Activated CD8-positive, alpha-beta memory T cell treated with anti-CD3 and anti-CD28 coated beads, Interleukin-2, amount 50 U/mL, for 4 hours (primary cell): ENCODE data around the gene PSMD1.
"Not testable (repeated sequence)": the region's sequence is repeated elsewhere in the genome, so short reads cannot be mapped to it uniquely, and the experiment has no call there.

ENCODE experiments used
- DNase-seq: peaks from one replicate; pipeline ENCODE4 v3.0.0-alpha.2; 2020

PSMD1 gene

DNA sequence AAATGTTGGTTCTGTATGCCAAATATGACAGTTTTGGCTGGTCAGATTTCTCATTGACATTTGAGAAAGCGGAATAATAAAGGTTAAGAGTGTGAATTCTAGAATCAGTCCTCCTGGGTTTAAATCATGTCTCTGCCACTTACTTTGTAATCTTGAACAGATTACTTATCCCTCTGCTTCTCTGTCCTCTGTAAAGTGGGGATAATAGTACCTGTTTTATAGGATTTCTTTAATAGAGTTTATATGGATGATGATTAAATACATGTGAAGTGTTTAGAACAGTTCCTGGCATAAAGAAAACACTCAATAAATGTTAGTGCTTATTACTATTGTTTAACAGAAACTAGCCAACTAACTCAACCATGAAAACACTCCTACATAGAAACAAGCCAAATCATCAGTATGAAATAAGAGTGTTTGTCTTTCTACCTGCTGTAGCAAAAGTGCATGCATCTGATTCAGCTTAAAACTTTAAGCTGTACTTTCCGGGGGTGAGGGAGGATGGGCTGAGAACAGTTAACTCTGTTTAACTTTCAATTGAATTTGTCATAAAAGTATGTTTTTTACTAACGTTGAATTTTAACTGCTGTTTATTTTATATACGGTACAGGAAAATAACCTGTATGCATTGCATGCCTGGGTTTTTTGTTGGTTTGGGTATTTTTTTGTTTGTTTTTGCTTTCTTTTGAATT lies 61.4 kb downstream of the PSMD1 start:
- DNase-seq: no peak

DNA sequence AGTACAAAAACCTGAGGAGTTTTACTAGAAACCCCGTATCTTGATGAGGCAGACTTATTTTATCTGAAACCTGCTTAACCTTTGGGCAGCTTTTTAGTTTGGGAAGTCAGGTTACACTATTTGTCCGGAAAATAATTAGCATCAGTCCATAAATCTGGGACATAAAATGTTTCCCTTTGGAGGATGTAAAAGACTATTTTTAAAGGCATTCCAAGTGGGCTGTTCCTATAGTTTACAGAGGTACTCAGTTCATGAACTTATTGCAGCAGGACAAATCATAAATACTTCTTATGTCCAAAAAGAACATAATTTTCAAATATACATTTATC lies 61.9 kb downstream of the PSMD1 start:
- no peak for DNase-seq

DNA sequence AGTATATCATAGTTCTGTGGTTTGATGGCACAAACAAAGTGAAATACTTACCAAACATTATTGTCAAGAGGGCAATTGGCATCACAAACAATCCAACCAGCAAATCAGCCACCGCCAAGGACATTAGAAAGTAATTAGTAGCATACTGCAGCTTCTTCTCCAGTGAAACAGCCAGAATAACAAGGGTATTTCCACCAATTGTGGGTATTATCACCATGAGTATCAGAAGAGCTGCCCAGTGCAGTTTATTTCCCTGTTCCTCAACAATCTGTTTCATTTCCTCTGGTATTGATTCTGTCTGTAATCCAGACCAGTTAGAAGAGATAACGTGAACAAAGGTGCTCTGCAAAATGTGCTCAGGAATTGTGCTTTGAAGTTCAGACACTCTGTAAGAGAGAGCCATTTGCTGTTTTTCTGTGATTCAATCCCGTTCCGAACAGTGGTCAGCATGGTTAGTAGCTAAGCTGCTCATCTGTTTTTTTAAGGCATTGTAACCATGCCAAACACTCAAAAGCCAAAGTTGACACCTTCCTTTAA lies 66.8 kb downstream of the PSMD1 start:
- no peak for DNase-seq

- DNase-seq: no peak
Measured at GRCh38 chr2:231124838-231125568, 68.3 kb downstream of the PSMD1 start, which contains the start of gene HTR2B. TSS of gene HTR2B (minus strand) at chr2:231125042. CDS start at chr2:231123764, 1,278 bp downstream.

GRCh38 chr2:231126123-231126522 lies 69.5 kb downstream of the PSMD1 start:
- no peak for DNase-seq

DNA sequence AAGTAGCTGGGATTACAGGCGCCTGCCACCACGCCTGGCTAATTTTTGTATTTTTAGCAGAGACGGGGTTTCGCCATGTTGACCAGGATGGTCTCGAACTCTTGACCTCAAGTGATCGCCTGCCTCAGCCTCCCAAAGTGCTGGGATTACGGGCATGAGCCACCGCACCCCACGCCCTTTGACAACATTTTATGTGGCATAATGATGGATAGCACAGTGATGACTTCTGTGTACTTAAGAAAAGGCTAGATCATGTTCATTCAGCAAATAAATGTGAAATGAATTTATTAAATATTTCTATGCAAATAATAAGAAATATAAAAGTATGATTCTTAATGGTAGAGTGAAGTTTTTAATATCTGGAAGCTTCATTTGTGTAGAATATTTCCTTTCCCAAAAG lies 70.8 kb downstream of the PSMD1 start:
- DNase-seq: no peak

- DNase-seq: no peak
Measured at GRCh38 chr2:231127936-231128335, 71.3 kb downstream of the PSMD1 start.

DNA sequence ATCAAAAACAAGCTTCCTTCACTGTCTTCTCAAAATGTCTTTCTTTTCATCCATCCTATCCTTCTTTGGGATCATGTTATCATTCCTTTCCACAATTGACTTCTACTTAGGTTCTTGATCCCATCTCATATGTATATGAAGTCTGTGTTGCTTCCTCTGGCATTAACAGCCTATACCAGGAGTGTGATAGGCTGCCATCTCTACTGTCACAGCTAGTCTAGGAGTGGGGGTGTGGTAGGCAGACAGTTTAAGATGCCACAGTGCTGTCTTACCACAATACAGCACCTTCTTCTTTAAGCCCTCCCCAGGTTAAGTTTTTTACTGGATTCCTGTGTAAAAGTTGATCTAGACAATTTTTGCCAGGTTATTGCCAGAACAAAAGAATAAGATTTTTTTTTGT lies 71.9 kb downstream of the PSMD1 start:
- DNase-seq: no peak

DNA sequence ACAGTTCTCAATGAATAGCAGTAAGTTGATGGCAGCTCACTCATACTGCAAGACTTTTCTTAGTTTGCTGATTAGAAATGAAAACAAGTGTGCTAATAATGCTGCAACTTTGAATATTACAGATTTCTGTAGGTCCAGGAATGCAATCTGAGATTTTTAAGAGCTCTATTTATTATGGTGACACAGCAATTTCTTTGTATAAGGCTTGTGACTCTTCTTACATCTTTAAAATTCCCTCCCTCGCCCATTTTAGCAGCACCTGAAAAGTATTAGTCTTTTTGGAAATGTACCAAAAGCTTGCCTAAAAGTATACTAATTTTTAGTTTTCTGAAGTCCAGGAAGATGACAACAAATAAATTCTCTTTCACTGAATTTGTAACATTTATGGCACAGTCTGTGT lies 72.5 kb downstream of the PSMD1 start:
- DNase-seq: no peak

GRCh38 chr2:231130336-231131056 lies 73.8 kb downstream of the PSMD1 start:
- DNase-seq: no peak

DNA sequence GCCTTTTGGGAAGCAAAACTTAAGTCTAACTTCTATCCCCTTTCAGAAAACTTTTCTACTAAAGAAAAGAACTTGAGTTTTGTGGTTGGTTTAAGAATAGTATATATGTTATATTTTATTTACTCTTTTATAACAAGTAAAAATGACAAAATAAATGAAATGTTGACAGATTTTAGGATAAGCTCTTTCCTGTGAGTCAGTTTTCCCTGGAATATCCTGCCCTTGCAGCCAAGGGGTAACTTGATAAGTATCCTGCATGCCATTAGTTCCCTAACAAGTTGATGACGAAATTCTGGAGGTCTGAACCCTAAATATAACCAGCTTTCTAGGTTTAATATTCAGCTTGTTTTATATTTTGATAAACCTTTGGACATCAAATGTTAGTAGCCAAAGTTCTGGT lies 75.5 kb downstream of the PSMD1 start:
- DNase-seq: no peak

DNA sequence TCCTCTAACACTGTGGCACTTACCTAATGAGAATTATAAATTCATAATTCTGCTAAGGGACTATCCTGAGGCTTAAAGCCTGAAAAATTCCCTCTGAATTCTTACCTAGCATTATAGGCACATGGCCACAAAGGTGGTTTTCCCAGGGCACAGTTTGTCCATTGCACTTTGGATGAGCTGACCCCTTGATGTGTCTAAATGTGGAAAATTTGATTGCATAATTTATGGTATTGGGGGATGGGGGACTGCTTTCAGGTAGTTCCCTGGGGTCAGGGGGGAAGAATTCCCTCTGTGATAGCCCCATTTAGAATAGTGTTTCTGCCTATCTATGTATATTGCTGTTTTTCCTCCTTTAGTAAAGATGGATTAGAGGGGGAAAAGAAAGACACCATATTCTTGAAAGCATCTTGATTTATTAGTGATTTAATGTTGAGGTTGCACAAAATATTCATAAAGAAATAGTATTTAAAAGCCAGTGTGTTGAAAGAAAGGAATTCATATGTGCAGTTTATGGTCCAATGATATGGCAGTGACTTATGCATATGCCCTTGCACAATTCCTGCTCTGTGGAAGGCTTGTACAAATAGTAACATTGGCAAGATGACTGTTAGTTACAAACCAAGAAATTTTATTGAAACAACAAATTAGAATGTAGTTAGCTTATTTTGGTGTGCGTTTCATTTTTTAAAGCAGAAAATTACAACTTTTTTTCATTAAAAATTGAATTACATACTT lies 76.9 kb downstream of the PSMD1 start:
- DNase-seq: no peak

DNA sequence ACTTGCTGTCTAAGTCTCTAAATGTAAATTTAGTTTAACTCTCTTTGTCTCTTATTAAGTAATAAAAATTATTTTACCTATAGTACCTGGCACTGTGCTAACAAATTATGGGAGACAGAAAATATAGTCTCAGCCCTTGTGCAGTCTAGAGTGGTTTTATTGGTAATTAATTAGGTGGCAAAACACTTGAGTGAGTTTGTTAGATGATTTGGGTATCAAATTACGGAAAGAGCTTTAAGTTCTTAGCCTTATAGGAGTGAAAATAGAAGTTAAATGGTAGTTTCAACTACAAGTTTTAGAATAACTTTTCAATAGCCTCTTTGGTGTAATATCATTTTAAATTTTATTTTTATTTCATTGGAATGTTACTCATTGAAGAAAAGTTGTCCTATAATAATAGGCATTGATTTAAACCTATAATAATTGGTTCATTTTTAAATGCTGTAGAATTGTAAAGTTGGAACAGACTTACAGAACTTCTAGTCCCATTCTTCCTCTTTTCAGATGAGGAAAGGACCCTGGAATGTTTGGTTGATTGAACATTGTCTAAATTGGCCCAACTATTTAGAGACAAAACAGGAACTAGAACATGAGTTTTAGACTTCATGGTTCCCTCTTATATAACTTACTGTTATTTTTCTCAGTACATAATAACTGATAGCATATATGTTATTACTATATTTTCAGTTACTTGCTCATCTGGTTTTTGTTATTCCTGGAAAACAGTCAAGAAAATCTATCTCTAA lies 78.4 kb downstream of the PSMD1 start:
- no peak for DNase-seq

DNA sequence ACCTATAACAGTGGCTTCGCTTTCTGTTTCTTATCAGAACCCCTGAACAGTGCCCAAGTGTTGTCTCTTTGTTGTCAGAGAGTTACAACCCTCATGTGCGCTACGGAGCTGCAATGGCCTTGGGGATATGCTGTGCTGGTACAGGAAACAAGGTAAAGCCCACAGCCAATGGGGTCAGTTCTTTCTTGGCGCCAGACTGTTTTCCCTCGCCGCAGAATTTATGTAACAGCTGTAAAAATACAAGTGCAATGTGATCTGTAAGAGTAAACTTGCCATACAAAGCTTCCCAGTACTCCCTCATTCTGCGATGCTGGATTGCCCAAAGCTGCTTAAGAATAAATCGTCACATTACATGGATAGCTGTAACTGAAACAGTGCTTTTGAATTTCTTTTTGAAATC lies 82.0 kb downstream of the PSMD1 start:
- no peak for DNase-seq

DNA sequence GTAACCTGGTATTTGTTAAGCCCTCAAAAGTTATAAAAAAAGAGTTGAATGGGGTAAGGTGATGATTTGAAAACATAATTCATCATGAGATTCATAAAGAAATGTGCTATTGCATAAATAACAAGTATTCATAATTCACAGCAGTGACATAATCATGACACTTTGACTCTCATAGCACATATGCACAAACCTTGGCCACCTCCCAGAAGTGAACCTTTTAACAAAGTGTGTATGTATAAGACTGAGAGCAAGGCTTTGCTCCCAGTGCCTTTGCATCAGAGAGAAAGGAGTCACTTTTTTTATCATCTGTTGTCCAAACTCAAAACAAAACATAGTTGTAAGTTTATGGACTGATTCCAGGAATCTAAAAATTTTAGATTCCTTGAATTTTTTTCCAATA lies 83.1 kb downstream of the PSMD1 start:
- no peak for DNase-seq

DNA sequence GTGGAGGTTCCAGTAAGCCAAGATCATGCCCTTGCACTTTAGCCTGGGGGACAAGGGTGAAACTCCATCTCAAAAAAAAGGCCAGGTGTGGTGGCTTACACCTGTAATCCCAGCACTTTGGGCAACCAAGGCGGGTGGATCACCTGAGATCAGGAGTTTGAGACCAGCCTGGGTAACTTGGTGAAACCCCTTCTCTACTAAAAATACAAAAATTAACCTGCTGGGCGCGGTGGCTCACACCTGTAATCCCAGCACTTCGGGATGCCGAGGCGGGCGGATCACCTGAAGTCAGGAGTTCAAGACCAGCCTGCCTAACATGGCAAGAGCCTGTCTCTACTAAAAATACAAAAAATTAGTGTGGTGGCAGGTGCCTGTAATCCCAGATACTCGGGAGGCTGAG lies 84.1 kb downstream of the PSMD1 start:
- DNase-seq: not testable (repeated sequence)

DNA sequence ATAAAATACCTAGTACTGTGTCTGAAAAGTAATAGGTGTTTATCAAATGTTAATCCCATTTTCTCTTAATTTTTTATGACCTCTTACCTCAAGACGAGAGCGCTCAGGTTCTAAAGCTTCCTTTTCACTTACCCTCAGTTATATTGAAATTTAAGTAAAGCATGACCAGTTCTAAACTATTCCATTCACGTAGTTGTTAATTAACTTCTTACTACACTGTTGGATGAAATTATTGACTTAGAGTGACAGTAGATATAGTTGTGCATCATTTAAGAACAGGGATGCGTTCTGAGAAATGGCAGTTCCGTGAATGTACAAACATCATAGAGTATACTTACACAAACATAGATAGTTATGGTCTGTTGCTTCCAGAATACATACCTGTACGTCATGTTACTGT lies 88.2 kb downstream of the PSMD1 start:
- no peak for DNase-seq

DNA sequence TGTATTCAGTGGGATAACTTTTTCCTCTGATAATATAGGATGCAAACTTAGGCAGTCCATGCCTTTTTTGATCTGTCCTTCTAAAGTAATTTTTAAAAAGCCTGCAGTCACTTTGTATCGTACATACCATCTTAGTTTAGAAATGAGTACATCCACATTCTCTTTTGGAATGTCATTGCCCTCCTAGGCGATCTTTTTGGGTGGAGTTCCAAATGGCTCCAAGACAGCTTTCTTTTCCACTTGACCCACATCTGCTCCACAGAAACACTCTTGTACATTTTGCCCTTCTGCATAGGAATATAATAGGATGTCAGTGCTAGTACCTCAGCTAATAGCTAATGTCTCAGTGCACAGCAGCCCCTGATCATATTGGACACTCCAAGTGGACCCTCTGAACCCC lies 90.0 kb downstream of the PSMD1 start:
- DNase-seq: no peak

DNA sequence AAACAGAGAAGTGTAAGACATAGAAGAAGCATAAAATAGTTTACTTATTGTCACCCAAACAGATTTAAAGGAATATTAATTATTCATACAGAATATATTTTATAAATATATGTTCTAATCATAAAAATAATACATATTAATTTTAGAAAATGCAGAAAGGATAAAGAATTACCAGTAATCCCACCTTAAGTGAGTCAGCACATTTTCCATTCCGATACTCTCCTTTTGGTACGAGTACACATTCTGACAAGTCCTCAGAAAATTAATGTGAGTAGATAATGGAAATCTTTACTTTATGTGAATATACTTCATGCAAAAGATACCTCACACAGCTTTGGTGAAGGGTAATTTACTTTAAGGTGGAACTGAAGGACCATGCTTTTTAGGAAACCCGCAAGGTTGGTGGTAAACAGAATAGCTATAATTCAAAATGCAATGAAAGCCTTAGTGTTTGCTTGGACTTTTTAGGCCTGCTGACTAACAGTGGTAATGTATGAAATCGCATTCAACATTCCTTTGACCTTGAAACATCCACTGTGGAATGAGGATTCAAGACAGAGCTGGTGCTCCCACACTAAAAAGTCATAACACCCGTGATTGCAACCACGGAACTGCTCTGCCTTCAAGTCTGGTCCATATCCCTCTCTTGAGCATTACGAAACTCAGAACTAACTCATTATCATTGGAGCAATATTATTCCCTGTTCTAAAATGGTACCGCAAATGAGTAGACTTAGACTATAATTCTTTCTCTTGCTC lies 96.3 kb downstream of the PSMD1 start:
- DNase-seq: no peak

DNA sequence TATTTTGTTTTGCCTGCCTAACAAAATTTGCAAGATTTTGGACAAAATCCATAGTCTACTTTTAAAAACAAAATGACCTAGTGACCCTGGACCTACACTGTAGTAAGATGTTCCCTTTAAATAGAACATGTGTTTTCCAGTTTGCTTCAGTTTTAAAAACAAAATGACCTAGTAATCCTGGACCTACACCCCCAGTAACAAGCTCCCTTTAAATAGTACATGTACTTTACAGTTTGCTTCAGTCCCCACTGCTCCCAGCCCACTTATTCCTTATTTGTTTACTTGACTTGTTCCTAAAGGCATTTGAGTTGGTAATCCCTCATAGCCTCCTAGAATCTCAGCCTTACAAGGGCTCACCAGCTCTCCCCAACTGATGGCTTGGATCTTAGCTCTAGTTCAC lies 102.6 kb downstream of the PSMD1 start:
- DNase-seq: no peak

- DNase-seq: no peak
Measured at GRCh38 chr2:231160701-231161100, 104.0 kb downstream of the PSMD1 start.
